Measurements from ENCODE around the gene CELSR2.

CELSR2 gene

GRCh38 chr1:109265016-109265415 lies 15.7 kb downstream of the CELSR2 start:
- DNase-seq = no peak

GRCh38 chr1:109265741-109266330 lies 16.5 kb downstream of the CELSR2 start:
- DNase-seq = no peak

- no peak for DNase-seq
These were observed 17.6 kb downstream of the CELSR2 start for GRCh38 chr1:109266965-109267364.

GRCh38 chr1:109267743-109268300 lies 18.5 kb downstream of the CELSR2 start:
- DNase-seq = no peak

- no peak for DNase-seq
These were observed 19.3 kb downstream of the CELSR2 start for GRCh38 chr1:109268431-109269211.

- no peak for DNase-seq
These were observed 20.1 kb downstream of the CELSR2 start for GRCh38 chr1:109269212-109269980.

GRCh38 chr1:109269981-109270622 lies 20.8 kb downstream of the CELSR2 start:
- no peak for DNase-seq

- no peak for DNase-seq
These were observed 21.4 kb downstream of the CELSR2 start for GRCh38 chr1:109270623-109271317.

- no peak for DNase-seq
These were observed 22.1 kb downstream of the CELSR2 start for GRCh38 chr1:109271458-109271857.

- DNase-seq = no peak
These were observed 22.9 kb downstream of the CELSR2 start for GRCh38 chr1:109272021-109272799.

- DNase-seq = no peak
These were observed 23.6 kb downstream of the CELSR2 start for GRCh38 chr1:109272831-109273547.

- DNase-seq = no peak
These were observed 24.4 kb downstream of the CELSR2 start for GRCh38 chr1:109273570-109274288.

GRCh38 chr1:109274533-109275476 lies 25.5 kb downstream of the CELSR2 start:
- DNase-seq = no peak

- no peak for DNase-seq
These were observed 26.5 kb downstream of the CELSR2 start for GRCh38 chr1:109275706-109276345.

- DNase-seq = peak; percentile 72
These were observed 28.3 kb downstream of the CELSR2 start for GRCh38 chr1:109277434-109278204.

GRCh38 chr1:109279615-109280278 lies 30.4 kb downstream of the CELSR2 start:
- no peak for DNase-seq

- no peak for DNase-seq
These were observed 31.5 kb downstream of the CELSR2 start for GRCh38 chr1:109280862-109281261.
